GM11168 (cell line): ENCODE results near the gene CKB.

Experiments
- in situ Hi-C: fragments of 300-500 bp; cut with MboI; formaldehyde crosslinking; loops from one replicate; pipeline ENCODE4 v1.12.0; 2022; ENCODE audit warnings: low sequenced_read_pairs; ENCODE audit not compliant: unreplicated experiment

Gene CKB

GRCh38 chr14:103539056-103539825 lies 16.6 kb upstream of the CKB start:
- in situ Hi-C loops: no loop called here

GRCh38 chr14:103538291-103539055 lies 15.8 kb upstream of the CKB start:
- in situ Hi-C loops: no loop called here

GRCh38 chr14:103537175-103537990 lies 14.8 kb upstream of the CKB start:
- in situ Hi-C loops: no loop called here

GRCh38 chr14:103536693-103537092 lies 14.1 kb upstream of the CKB start:
- in situ Hi-C loops: no loop called here

GRCh38 chr14:103535891-103536565 lies 13.4 kb upstream of the CKB start:
- in situ Hi-C loops: no loop called here

- in situ Hi-C loops: no loop called here
Measured at GRCh38 chr14:103535081-103535890, 12.7 kb upstream of the CKB start.

- in situ Hi-C loops: no loop called here
Measured at GRCh38 chr14:103534576-103535061, 12.0 kb upstream of the CKB start.

GRCh38 chr14:103533999-103534575 lies 11.5 kb upstream of the CKB start:
- in situ Hi-C loops: no loop called here

GRCh38 chr14:103533137-103533998 lies 10.7 kb upstream of the CKB start:
- in situ Hi-C loops: no loop called here

- in situ Hi-C loops: no loop called here
Measured at GRCh38 chr14:103532216-103533136, 9.8 kb upstream of the CKB start.

GRCh38 chr14:103531421-103532215 lies 9.0 kb upstream of the CKB start:
- in situ Hi-C loops: no loop called here

- in situ Hi-C loops: no loop called here
Measured at GRCh38 chr14:103530831-103531230, 8.2 kb upstream of the CKB start.

- in situ Hi-C loops: no loop called here
Measured at GRCh38 chr14:103530390-103530789, 7.8 kb upstream of the CKB start.

- in situ Hi-C loops: no loop called here
Measured at GRCh38 chr14:103529383-103530365, 7.0 kb upstream of the CKB start.
